Transverse colon (tissue), 4 donors: ENCODE results near the gene MGAT4D. TPM values are rescaled to one million over a fixed set of nuclear protein-coding genes. Genes with fewer than 3 reads are reported as not detected.
"Not testable (repeated sequence)": the region's sequence is repeated elsewhere in the genome, so short reads cannot be mapped to it uniquely, and the experiment has no call there.

Source experiments
- DNase-seq: peaks from one replicate; pipeline ENCODE4 v3.0.0-alpha.2; 2019
- H3K27ac ChIP-seq, 4 donors: fragments of 200-600 bp; sonication (generic); 2 replicates each; pipeline ENCODE4 v1.5.1; 2016 to 2018; ENCODE audit warnings: inconsistent platforms in 4 of 4
- H3K27me3 ChIP-seq: fragments of 200-600 bp; sonication (generic); 2 replicates; pipeline ENCODE4 v1.5.1; 2017; ENCODE audit warnings: inconsistent platforms
- H3K36me3 ChIP-seq, 4 donors: fragments of 200-600 bp; sonication (generic); 2 replicates each; pipeline ENCODE4 v1.5.1; 2017 to 2019; ENCODE audit warnings: inconsistent platforms in 4 of 4
- H3K4me1 ChIP-seq, 4 donors: fragments of 200-600 bp; sonication (generic); 2 replicates each; pipeline ENCODE4 v1.5.1; 2017 to 2020; ENCODE audit warnings: inconsistent platforms in 4 of 4
- H3K4me3 ChIP-seq, 4 donors: fragments of 200-600 bp; sonication (generic); 1 replicate in 1 of 4; 2 replicates in 3 of 4; pipeline versions ENCODE4 v1.5.1 to v1.6.1; 2017 to 2019; ENCODE audit warnings: inconsistent platforms in 4 of 4
- H3K9me3 ChIP-seq, 2 donors: fragments of 200-600 bp; sonication (generic); 2 replicates each; pipeline ENCODE4 v1.5.1; 2017 to 2019; ENCODE audit warnings: inconsistent platforms in 2 of 2
- EP300 ChIP-seq: sonication (generic); formaldehyde crosslinking; IDR thresholded peaks from one replicate; pipeline ENCODE4 v1.6.1; 2017; ENCODE audit warnings: antibody characterized with exemption, low read depth
- POLR2A ChIP-seq: fragments of 450-650 bp; IDR thresholded peaks from one replicate; pipeline ENCODE4 v1.6.1; 2016; ENCODE audit warnings: antibody characterized with exemption, mild to moderate bottlenecking, moderate library complexity
- POLR2AphosphoS5 ChIP-seq, 3 donors: sonication (generic); formaldehyde crosslinking; IDR thresholded peaks; one replicate each; pipeline ENCODE4 v1.6.1; 2016; ENCODE audit warnings: antibody characterized with exemption in 3 of 3
- WGBS, 2 donors: methylation state at CpG; one replicate each; pipeline ENCODE4 v1.1.5; 2018; ENCODE audit warnings: low coverage in 1 of 2; 5-methylcytosine and 5-hydroxymethylcytosine counted together
- in situ Hi-C, 4 donors: fragments of 200-750 bp; cut with MboI; loops; one replicate each; pipeline versions ENCODE4 v1.15.0 to v1.15.1; 2017; ENCODE audit warnings: low sequenced_read_pairs in 3 of 4, low pct_ligation_motif_present in 1 of 4, low pct_unique_long_range_greater_than_20kb in 1 of 4
- intact Hi-C: fragments of 100-400 bp; cut with DNase I; formaldehyde crosslinking; loops from one replicate; pipeline ENCODE4 v1.15.1; 2023; ENCODE audit warnings: low total_unique reads
- total RNA-seq, 4 donors: library from RNA; depleted of rRNA; stranded (reverse); fragments of >200 nt; gene quantifications; one replicate each; pipeline ENCODE4 v1.1.0, GENCODE V29; 2016
- TF ChIP-seq, protein P1 (sequence below), 5 experiments: fragments of 200-600 bp in 3 of 5; fragments of 450-650 bp in 2 of 5; sonication (generic) in 3 of 5; IDR thresholded peaks; 1 replicate in 2 of 5; 2 replicates in 3 of 5; pipeline ENCODE4 v1.5.1; 2016 to 2017; ENCODE audit warnings: antibody characterized with exemption in 5 of 5, inconsistent platforms in 3 of 5, mild to moderate bottlenecking in 2 of 5, moderate library complexity in 1 of 5

MGAT4D gene
- total RNA-seq, 4 donors from 2014 or later = not detected

DNA sequence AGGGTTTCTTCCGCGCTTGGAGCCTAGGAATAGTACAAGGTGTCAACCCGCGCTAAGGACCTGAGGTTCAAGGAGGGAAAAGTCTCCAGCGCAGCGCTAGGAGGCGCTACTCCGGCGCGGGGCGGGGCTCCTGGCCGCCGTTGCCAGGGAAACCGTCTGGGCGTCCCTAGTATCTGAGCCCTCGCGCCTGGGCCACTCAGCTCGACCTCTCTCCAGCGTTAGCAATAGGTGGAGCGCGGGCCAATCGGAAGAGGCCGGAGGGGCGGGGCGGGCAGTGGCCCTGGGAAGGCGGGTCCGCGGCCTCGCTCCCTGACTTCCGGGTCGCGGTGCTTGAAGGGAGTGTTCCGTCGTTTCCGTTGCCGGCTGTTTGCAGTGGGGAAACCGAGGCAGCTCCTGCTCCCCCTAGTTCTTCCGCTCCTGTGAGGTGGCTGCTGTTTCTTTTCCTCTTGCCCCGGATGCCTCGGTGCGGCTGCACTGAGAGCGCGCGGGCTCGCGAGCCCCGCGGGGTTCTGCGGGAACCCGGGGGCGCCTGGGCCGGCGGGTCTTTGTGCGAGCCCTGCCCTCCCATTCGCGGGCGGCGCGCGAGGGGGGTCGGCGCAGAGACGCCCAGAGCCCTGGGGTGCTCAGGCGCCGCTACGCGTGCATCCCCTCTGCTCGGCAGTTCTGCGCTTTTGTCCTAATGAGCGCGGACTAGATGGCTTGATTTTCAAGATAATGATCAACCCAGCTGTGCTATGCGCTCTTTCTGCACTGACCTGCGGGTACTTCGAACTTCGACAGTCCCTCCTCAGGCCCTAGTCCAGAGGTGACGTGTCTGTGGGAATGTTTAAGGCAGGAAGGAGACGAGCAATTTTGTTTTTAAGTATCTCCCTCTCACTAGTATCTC, 26.0 kb upstream of the MGAT4D start, which contains the start of gene ELMOD2:
ELMOD2 (plus strand) TSS at position 312 of the 886 bp plus-strand sequence. CDS start 1,261 bp downstream, outside the sequence.
- H3K27me3 ChIP-seq = no peaks in the 10 kb centered on the region
- H3K4me1 ChIP-seq = peaks cover 0 to 21% (median 5%) of the 10 kb centered on the region in 4 donors
- H3K27ac ChIP-seq = peak within 1 kb of the TSS; percentile 92 to 94 (median 94)
- intact Hi-C loops = no loop called here
- peaks cover 0 to 9% (median 0%) of the 10 kb centered on the region in 4 donors for H3K36me3 ChIP-seq
- peak within 1 kb of the TSS; percentile 77 to 97 (median 88) for H3K4me3 ChIP-seq
- H3K9me3 ChIP-seq = no peaks in the 10 kb centered on the region
- TF ChIP-seq, protein P1, sequence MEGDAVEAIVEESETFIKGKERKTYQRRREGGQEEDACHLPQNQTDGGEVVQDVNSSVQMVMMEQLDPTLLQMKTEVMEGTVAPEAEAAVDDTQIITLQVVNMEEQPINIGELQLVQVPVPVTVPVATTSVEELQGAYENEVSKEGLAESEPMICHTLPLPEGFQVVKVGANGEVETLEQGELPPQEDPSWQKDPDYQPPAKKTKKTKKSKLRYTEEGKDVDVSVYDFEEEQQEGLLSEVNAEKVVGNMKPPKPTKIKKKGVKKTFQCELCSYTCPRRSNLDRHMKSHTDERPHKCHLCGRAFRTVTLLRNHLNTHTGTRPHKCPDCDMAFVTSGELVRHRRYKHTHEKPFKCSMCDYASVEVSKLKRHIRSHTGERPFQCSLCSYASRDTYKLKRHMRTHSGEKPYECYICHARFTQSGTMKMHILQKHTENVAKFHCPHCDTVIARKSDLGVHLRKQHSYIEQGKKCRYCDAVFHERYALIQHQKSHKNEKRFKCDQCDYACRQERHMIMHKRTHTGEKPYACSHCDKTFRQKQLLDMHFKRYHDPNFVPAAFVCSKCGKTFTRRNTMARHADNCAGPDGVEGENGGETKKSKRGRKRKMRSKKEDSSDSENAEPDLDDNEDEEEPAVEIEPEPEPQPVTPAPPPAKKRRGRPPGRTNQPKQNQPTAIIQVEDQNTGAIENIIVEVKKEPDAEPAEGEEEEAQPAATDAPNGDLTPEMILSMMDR (IDR thresholded peaks at IDR 0.05) = peak; percentile 85 to 96 (median 94)
- TF ChIP-seq POLR2AphosphoS5 (IDR thresholded peaks at IDR 0.05) (peak; percentile 68 to 86 (median 82)), POLR2A (peak; percentile 79), EP300 (no peak)
- peak; percentile 99 for DNase-seq
- in situ Hi-C loops = no loop called here
- 0% methylated on average over 77 of the region's 77 CpGs; no CpG with 5 or more reads in 1 of the 2 donors for WGBS, 2 donors

DNA sequence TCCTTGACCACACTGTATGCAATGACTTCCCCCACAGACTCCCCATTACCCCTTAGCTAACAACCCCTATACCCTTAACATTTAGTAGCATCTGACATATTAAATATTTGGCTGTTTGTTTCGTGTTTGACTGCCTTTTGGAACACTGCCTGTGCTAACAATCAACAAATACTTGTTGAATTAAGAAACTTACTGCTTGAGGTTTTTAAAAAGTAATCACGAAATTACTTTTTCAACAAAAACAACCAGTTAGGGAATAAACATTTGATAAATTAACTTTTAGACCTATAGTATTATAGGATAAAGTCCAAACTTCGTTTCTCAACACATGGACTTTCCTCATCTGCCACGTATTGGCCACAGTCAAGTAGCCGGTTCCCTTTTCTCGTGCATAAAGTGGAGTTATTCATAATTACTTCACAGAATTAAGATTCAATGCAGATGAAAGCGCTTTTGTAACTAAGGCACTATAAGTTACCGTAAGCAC, 25.3 kb upstream of the MGAT4D start:
- no peaks in the 10 kb centered on the region for H3K27me3 ChIP-seq
- in situ Hi-C loops = no loop called here
- peak overlapping the region; percentile 1 to 97 (median 80) for H3K4me3 ChIP-seq
- intact Hi-C loops = no loop called here
- H3K4me1 ChIP-seq = peaks cover 0 to 21% (median 5%) of the 10 kb centered on the region in 4 donors
- peaks cover 0 to 9% (median 0%) of the 10 kb centered on the region in 4 donors for H3K36me3 ChIP-seq
- 12 to 14% methylated on average over 6 to 8 of the region's 8 CpGs for WGBS, 2 donors
- no peak for DNase-seq
- no peaks in the 10 kb centered on the region for H3K9me3 ChIP-seq
- TF ChIP-seq EP300 = no peak
- TF ChIP-seq, protein P1 (IDR thresholded peaks at IDR 0.05) = no peak
- TF ChIP-seq POLR2AphosphoS5 (IDR thresholded peaks at IDR 0.05) = no peak
- TF ChIP-seq POLR2A = no peak
- H3K27ac ChIP-seq = peak overlapping the region; percentile 20 to 94 (median 94)

DNA sequence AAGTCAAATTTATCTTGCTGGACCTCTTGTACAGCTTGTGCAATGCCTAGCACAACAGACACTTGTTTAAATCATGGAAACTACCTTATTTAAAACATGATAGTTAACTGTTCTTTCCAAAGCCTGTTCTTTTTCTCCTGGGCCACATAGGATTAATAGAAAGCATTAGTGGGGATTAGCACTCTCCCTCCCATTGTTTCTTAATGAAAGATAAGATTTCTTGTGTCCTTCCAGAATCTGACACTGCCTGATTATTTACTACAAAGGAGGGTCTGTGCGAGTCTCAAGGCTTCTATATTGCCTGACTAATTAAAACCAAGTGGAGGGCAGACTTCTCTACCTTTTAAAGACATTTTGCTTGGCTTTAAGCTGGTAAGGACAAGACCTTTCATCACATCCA, 17.3 kb upstream of the MGAT4D start:
- no peak for DNase-seq
- in situ Hi-C loops (no loop called here), intact Hi-C loops (no loop called here)
- no peak overlapping the region for H3K27ac ChIP-seq
- 33 to 37% methylated on average over 1 of the region's 1 CpG for WGBS, 2 donors
- no peaks in the 10 kb centered on the region for H3K27me3 ChIP-seq
- no peak overlapping the region for H3K4me3 ChIP-seq
- no peaks in the 10 kb centered on the region for H3K9me3 ChIP-seq
- no peaks in the 10 kb centered on the region for H3K4me1 ChIP-seq
- TF ChIP-seq, protein P1 (IDR thresholded peaks at IDR 0.05) = no peak
- TF ChIP-seq POLR2A = no peak
- TF ChIP-seq POLR2AphosphoS5 (IDR thresholded peaks at IDR 0.05) = no peak
- no peak for TF ChIP-seq EP300
- H3K36me3 ChIP-seq = no peaks in the 10 kb centered on the region

DNA sequence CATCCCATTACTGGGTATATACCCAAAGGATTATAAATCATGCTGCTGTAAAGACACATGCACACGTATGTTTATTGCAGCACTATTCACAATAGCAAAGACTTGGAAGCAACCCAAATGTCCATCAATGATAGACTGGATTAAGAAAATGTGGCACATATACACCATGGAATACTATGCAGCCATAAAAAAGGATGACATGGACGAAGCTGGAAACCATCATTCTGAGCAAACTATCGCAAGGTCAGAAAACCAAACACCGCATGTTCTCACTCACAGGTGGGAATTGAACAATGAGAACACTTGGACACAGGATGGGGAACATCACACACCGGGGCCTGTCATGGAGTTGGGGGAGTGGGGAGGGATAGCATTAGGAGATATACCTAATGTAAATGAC, 15.7 kb upstream of the MGAT4D start:
- H3K36me3 ChIP-seq, H3K27ac ChIP-seq, H3K27me3 ChIP-seq, in situ Hi-C loops, H3K9me3 ChIP-seq, DNase-seq, H3K4me1 ChIP-seq, intact Hi-C loops, H3K4me3 ChIP-seq: not testable (repeated sequence)
- WGBS, 2 donors = 83 to 87% methylated on average over 4 to 5 of the region's 5 CpGs
